ENCODE results near the gene MTMR6.

- no peak for TF ChIP-seq CTCF (IDR thresholded peaks at IDR 0.05)
- no peak for TF ChIP-seq POLR2A (IDR thresholded peaks at IDR 0.05)
- no peak for TF ChIP-seq EP300 (IDR thresholded peaks at IDR 0.05)
These were observed 76.3 kb downstream of the MTMR6 start for GRCh38 chr13:25210842-25211569.
